K562 (cell line): ENCODE measurements around the gene PGRMC2. TPM values are rescaled to one million over a fixed set of nuclear protein-coding genes. Genes with fewer than 3 reads are reported as not detected.

Experiments
- ATAC-seq: fragments of 200-7000 bp; cut with Tn5 transposase; 3 replicates; pipeline ENCODE4 v1.9.1; 2020; ENCODE audit warnings: moderate library complexity
- BruUV-seq: library from RNA; stranded (reverse); fragments of 400-500 nt; replicated peaks from 2 replicates; lab custom pipeline; 2021; lab: Mats Ljungman, UMichigan
- CTCF ChIA-PET: fragments of 300-600 bp; formaldehyde crosslinking; extraction: SDS; loops from one replicate; lab custom pipeline; 2021; ENCODE audit warnings: low intra/inter-chr PET ratio; lab: Yijun Ruan, JAX
- POLR2A ChIA-PET: fragments of 300-600, 350-650 bp; sonication (Branson Sonifier 250); formaldehyde crosslinking; extraction: SDS; loops from one replicate; lab custom pipeline; 2021; ENCODE audit warnings: antibody characterized with exemption, inconsistent platforms; lab: Yijun Ruan, JAX
- DNase-seq, 4 experiments: peaks; one replicate each; pipeline versions ENCODE4 v3.0.0 to v3.0.0-alpha.2; 2011 to 2018; ENCODE audit warnings: low spot score in 3 of 4, mixed read lengths in 3 of 4; ENCODE audit errors: extremely low read depth in 1 of 4
- FAIRE-seq: peaks from 2 replicates; lab custom pipeline; 2011; peaks lifted over from hg19 to GRCh38; lab: Jason Lieb, UNC
- H2AFZ ChIP-seq: 2 replicates; pipeline ENCODE4 v1.6.0; 2011; ENCODE audit warnings: low read depth, low read length, control low read depth, inconsistent platforms
- H3K27ac ChIP-seq: fragments of 200-600 bp; 3 replicates; pipeline ENCODE4 v1.8.0; 2011; ENCODE audit warnings: low read depth, mild to moderate bottlenecking, control low read depth, inconsistent platforms, low read length, moderate library complexity, mixed read lengths; ENCODE audit errors: extremely low read depth
- H3K27me3 ChIP-seq, 2 experiments: fragments of 300-600 bp in 1 of 2; 2 replicates in 1 of 2; 3 replicates in 1 of 2; pipeline versions ENCODE4 v1.6.0 to v1.8.0; 2011; ENCODE audit warnings: inconsistent platforms in 2 of 2, low read length in 2 of 2, mild to moderate bottlenecking in 1 of 2, mixed read lengths in 1 of 2, moderate library complexity in 1 of 2; ENCODE audit not compliant: control insufficient read depth in 2 of 2, insufficient read depth in 2 of 2
- H3K36me3 ChIP-seq: fragments of 300-600 bp; 3 replicates; pipeline ENCODE4 v1.8.0; 2011; ENCODE audit warnings: mild to moderate bottlenecking, low read length, inconsistent platforms; ENCODE audit not compliant: control insufficient read depth, insufficient read depth
- H3K4me1 ChIP-seq, 2 experiments: fragments of 200-600 bp in 1 of 2; replicated peaks in 1 of 2; 2 replicates in 1 of 2; 3 replicates in 1 of 2; pipeline versions ENCODE4 v1.5.1 to v1.8.0; 2011; ENCODE audit warnings: inconsistent platforms in 2 of 2, low read length in 2 of 2, mild to moderate bottlenecking in 1 of 2, mixed read lengths in 1 of 2, moderate library complexity in 1 of 2; ENCODE audit not compliant: control insufficient read depth in 2 of 2, insufficient read depth in 2 of 2
- H3K4me2 ChIP-seq: 2 replicates; pipeline ENCODE4 v1.6.1; 2011; ENCODE audit warnings: low read length, control low read depth, inconsistent platforms, mixed read lengths; ENCODE audit not compliant: insufficient read depth
- H3K4me3 ChIP-seq: fragments of 200-600 bp; sonication (generic), shearing (Covaris generic); 2 replicates; pipeline ENCODE4 v1.5.1; 2016; ENCODE audit warnings: control low read depth, inconsistent platforms
- H3K79me2 ChIP-seq: fragments of 200-600 bp; 3 replicates; pipeline ENCODE4 v1.8.0; 2011; ENCODE audit warnings: low read length, inconsistent platforms; ENCODE audit not compliant: control insufficient read depth, insufficient read depth
- H3K9ac ChIP-seq, 2 experiments: 2 replicates each; pipeline versions ENCODE4 v1.6.0 to v1.6.1; 2011; ENCODE audit warnings: low read depth in 2 of 2, low read length in 2 of 2, control low read depth in 1 of 2, inconsistent platforms in 1 of 2, mild to moderate bottlenecking in 1 of 2, mixed read lengths in 1 of 2; ENCODE audit not compliant: insufficient read depth in 1 of 2
- H3K9me1 ChIP-seq: one replicate; pipeline ENCODE4 v1.6.0; 2011; ENCODE audit warnings: inconsistent platforms, mild to moderate bottlenecking, low read length, moderate library complexity; ENCODE audit not compliant: control insufficient read depth, insufficient read depth
- H3K9me3 ChIP-seq: replicated peaks from 2 replicates; pipeline ENCODE4 v1.5.1; 2011; ENCODE audit warnings: low read depth, low read length, inconsistent platforms; ENCODE audit not compliant: control insufficient read depth, insufficient read depth
- H4K20me1 ChIP-seq: replicated peaks from 2 replicates; pipeline ENCODE4 v1.6.1; 2011; ENCODE audit warnings: low read length, inconsistent platforms, mixed read lengths; ENCODE audit not compliant: control insufficient read depth, insufficient read depth
- CEBPG ChIP-seq, 3 experiments: fragments of 200-800 bp in 1 of 3; sonication (Bioruptor generic) in 1 of 3; sonication (generic) in 1 of 3; formaldehyde crosslinking in 1 of 3; IDR thresholded peaks in 2 of 3; conservative IDR thresholded peaks in 1 of 3; 2 replicates each; pipeline versions ENCODE4 v1.6.1 to v1.8.0; 2016 to 2022; ENCODE audit warnings: missing compliant biosample characterization in 2 of 3, missing genetic modification characterization in 2 of 3, mild to moderate bottlenecking in 1 of 3, missing genetic modification reagents in 1 of 3
- CREB1 ChIP-seq, 2 experiments: sonication (generic) in 1 of 2; formaldehyde crosslinking in 1 of 2; IDR thresholded peaks; 2 replicates each; pipeline versions ENCODE4 v1.6.1 to v1.8.0; 2012 to 2022; ENCODE audit warnings: inconsistent platforms in 1 of 2, mild to moderate bottlenecking in 1 of 2, missing genetic modification reagents in 1 of 2, moderate library complexity in 1 of 2
- HOMEZ ChIP-seq: fragments of 250-450 bp; sonication (Bioruptor Pico); IDR thresholded peaks from 2 replicates; pipeline ENCODE4 v1.4.0; 2020; ENCODE audit warnings: mild to moderate bottlenecking, moderate library complexity
- MLX ChIP-seq, 2 experiments: fragments of 450-650 bp in 1 of 2; sonication (generic) in 1 of 2; formaldehyde crosslinking; conservative IDR thresholded peaks; 2 replicates each; pipeline versions ENCODE4 v1.4.0 to v1.8.1; 2020 to 2022; ENCODE audit warnings: mild to moderate bottlenecking in 1 of 2, missing genetic modification reagents in 1 of 2
- NCOA2 ChIP-seq, 2 experiments: fragments of 450-650 bp; IDR thresholded peaks; 2 replicates each; pipeline ENCODE4 v1.6.1; 2018; ENCODE audit warnings: mild to moderate bottlenecking in 2 of 2, moderate library complexity in 1 of 2; ENCODE audit not compliant: partially characterized antibody in 2 of 2
- NCOA4 ChIP-seq: fragments of 450-650 bp; IDR thresholded peaks from 2 replicates; pipeline ENCODE4 v1.6.1; 2018; ENCODE audit warnings: mild to moderate bottlenecking; ENCODE audit not compliant: partially characterized antibody
- STAG1 ChIP-seq: sonication (generic); formaldehyde crosslinking; IDR thresholded peaks from 2 replicates; pipeline ENCODE4 v1.5.0; 2020; ENCODE audit warnings: missing genetic modification reagents, borderline replicate concordance
- TCF7L2 ChIP-seq: fragments of 150-350 bp; IDR thresholded peaks from 2 replicates; pipeline ENCODE4 v1.6.1; 2016; ENCODE audit warnings: low read depth, mild to moderate bottlenecking, low read length, moderate library complexity
- ZC3H11A ChIP-seq: IDR thresholded peaks from 2 replicates; pipeline ENCODE4 v1.6.1; 2012; ENCODE audit warnings: low read depth, low read length, improper control_type of control experiment
- ZNF239 ChIP-seq: fragments of 250-450 bp; sonication (Bioruptor Pico); IDR thresholded peaks from 2 replicates; pipeline ENCODE4 v1.4.0; 2020; ENCODE audit warnings: mild to moderate bottlenecking
- ZNF253 ChIP-seq: fragments of 250-450 bp; sonication (Bioruptor Pico); conservative IDR thresholded peaks from 2 replicates; pipeline ENCODE4 v1.6.1; 2021; ENCODE audit warnings: mild to moderate bottlenecking
- ZNF561 ChIP-seq: fragments of 450-650 bp; formaldehyde crosslinking; conservative IDR thresholded peaks from 2 replicates; pipeline ENCODE4 v1.4.0; 2020; ENCODE audit warnings: mild to moderate bottlenecking, moderate library complexity
- ZNF699 ChIP-seq: fragments of 250-450 bp; sonication (Bioruptor Pico); IDR thresholded peaks from 2 replicates; pipeline ENCODE4 v1.8.0; 2021; ENCODE audit warnings: mild to moderate bottlenecking, moderate library complexity; ENCODE audit not compliant: insufficient replicate concordance
- ZNF764 ChIP-seq: fragments of 250-450 bp; sonication (Bioruptor Pico); IDR thresholded peaks from 2 replicates; pipeline ENCODE4 v1.4.0; 2020; ENCODE audit warnings: low read depth, mild to moderate bottlenecking, moderate library complexity
- in situ Hi-C: fragments of 300-500 bp; cut with MboI; formaldehyde crosslinking; loops from 4 replicates; pipeline ENCODE4 v1.15.0; 2018; ENCODE audit warnings: inconsistent platforms, mixed read lengths
- intact Hi-C: fragments of 100-400 bp; cut with micrococcal nuclease; formaldehyde crosslinking; loops from 2 replicates; pipeline ENCODE4 v1.14.2; 2022
- polyA plus RNA-seq, 8 experiments: library from polyadenylated mRNA; depleted of rRNA in 4 of 8; stranded (reverse) in 5 of 8; unstranded in 3 of 8; fragments of >200 nt; fragmentation: Nextera tagmentation in 2 of 8; fragmentation: Illumina TruSeq in 1 of 8; extraction: Ambion mirVana in 2 of 8; extraction: Trizol in 1 of 8; gene quantifications; 2 replicates each; pipeline versions ENCODE4 v1.2.1 to v1.2.3, GENCODE V29; 2011 to 2014; ENCODE audit warnings: inconsistent platforms in 1 of 8, missing spikeins in 1 of 8
- total RNA-seq, 7 experiments: library from RNA; depleted of rRNA in 6 of 7; stranded (reverse); fragments of >200 nt in 6 of 7; fragmentation: Illumina TruSeq in 2 of 7; extraction: Trizol in 2 of 7; gene quantifications; 2 replicates each; pipeline versions ENCODE4 v1.2.1 to v1.2.3, GENCODE V29; 2011 to 2021; ENCODE audit warnings: low replicate concordance in 1 of 7

Gene PGRMC2
- total and polyA plus RNA-seq, 9 of the 15 experiments (the other 6 are each of a cell fraction or from before 2014, with no cell fraction given) = 12.4 to 81.3 (median 22.7) TPM

GRCh38 chr4:128332081-128332480 is 44.5 kb upstream of the PGRMC2 start:
- in situ Hi-C loops = no loop called here
- TF ChIP-seq CEBPG (CRISPR knock-in tag; IDR thresholded peaks at IDR 0.05) (no peak), CEBPG (tag; conservative IDR thresholded peaks at IDR 0.05 in 1 of 2, IDR thresholded peaks at IDR 0.05 in 1 of 2) (no peak), TCF7L2 (no peak), NCOA4 (no peak), CREB1 (IDR thresholded peaks at IDR 0.05) (no peak), CREB1 (CRISPR knock-in tag; IDR thresholded peaks at IDR 0.05) (no peak), ZNF253 (CRISPR knock-in tag) (no peak), HOMEZ (no peak), ZNF764 (CRISPR knock-in tag) (no peak), ZC3H11A (no peak), MLX (CRISPR knock-in tag; conservative IDR thresholded peaks at IDR 0.05) (no peak), ZNF561 (CRISPR knock-in tag) (no peak), ZNF699 (CRISPR knock-in tag) (no peak), ZNF239 (CRISPR knock-in tag) (no peak), NCOA2 (IDR thresholded peaks at IDR 0.05; ENCODE audit: partially characterized antibody in 2 of 2) (no peak), STAG1 (CRISPR knock-in tag) (no peak)
- no peak overlapping the region for H3K9ac ChIP-seq
- no peak overlapping the region for H3K4me2 ChIP-seq
- H3K27me3 ChIP-seq = no peaks in the 10 kb centered on the region
- H4K20me1 ChIP-seq = no peaks in the 10 kb centered on the region
- no peak for DNase-seq
- ChIA-PET CTCF (no interaction called here), POLR2A (interaction anchor here (1.4 kb wide), 1 partner anchor 11 kb away, joined by 3 read pairs; no protein-coding TSS in a partner anchor)
- H2AFZ ChIP-seq = no peak overlapping the region
- no peaks in the 10 kb centered on the region for H3K9me1 ChIP-seq
- no peak overlapping the region for H3K27ac ChIP-seq
- ATAC-seq = no peak
- no peaks in the 10 kb centered on the region for H3K9me3 ChIP-seq
- H3K79me2 ChIP-seq = no peaks in the 10 kb centered on the region
- no peak for FAIRE-seq
- no TSS peak for BruUV-seq
- H3K4me1 ChIP-seq = peaks cover 3 to 23% of the 10 kb centered on the region in 2 experiments; a peak in 3 of 5 replicates
- intact Hi-C loops = no loop called here
- no peak overlapping the region for H3K4me3 ChIP-seq
- H3K36me3 ChIP-seq = no peaks in the 10 kb centered on the region
